ENCODE measurements around the gene HIRIP3. TPM values are rescaled to one million over a fixed set of nuclear protein-coding genes. Genes with fewer than 3 reads are reported as not detected.
A peak's percentile ranks its signal among the peaks of the same experiment; 100 is the strongest.
"Not testable (repeated sequence)": the region's sequence is repeated elsewhere in the genome, so short reads cannot be mapped to it uniquely, and the experiment has no call there.

The HIRIP3 gene, protein sequence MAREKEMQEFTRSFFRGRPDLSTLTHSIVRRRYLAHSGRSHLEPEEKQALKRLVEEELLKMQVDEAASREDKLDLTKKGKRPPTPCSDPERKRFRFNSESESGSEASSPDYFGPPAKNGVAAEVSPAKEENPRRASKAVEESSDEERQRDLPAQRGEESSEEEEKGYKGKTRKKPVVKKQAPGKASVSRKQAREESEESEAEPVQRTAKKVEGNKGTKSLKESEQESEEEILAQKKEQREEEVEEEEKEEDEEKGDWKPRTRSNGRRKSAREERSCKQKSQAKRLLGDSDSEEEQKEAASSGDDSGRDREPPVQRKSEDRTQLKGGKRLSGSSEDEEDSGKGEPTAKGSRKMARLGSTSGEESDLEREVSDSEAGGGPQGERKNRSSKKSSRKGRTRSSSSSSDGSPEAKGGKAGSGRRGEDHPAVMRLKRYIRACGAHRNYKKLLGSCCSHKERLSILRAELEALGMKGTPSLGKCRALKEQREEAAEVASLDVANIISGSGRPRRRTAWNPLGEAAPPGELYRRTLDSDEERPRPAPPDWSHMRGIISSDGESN
- 31.8 and 34.8 TPM in 2 replicates for total RNA-seq
- long read RNA-seq, transcript HIRIP3-201 (7 exons, 3,388 nt), result minor isoform, 12 of 43 reads
- long read RNA-seq, transcript HIRIP3-204 (6 exons, 988 nt), result major isoform, 16 of 43 reads
- long read RNA-seq, partial matches to known transcripts, result 11 of 43 reads
- long read RNA-seq, other reads (novel, unspliced or antisense), result 4 of 43 reads

DNA sequence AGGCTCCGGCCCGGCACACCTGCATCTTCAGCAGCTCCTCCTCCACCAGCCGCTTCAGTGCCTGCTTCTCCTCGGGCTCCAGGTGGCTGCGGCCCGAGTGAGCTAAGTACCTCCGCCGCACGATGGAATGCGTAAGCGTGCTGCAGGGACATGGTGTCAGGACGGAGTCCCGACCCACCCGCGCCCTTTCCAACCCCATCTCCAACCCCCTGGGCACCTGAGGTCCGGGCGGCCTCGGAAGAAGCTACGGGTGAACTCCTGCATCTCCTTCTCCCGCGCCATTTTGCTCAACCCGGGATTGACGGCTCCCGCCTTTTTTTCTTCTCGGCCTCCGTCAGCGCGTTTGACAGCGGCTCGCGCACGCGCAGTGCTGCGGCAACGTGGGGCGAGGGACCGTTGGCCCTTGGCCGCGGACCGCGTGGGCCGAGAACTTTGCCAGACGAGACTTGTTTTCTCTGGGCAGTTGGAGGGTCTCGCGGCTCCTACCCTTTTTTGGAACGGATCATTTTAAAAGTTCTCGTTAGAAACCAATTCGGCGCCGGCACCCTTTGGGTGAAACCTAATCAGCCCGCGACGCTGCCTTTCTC, at the start of gene HIRIP3:
HIRIP3 (minus strand) TSS at position 294 of the 587 bp plus-strand sequence; CDS start at position 282, 12 bp downstream.
- H3K36me3 Mint-ChIP-seq (ENCODE audit: low read depth), result peaks cover 11% of the 10 kb centered on the region
- peak; percentile 80 for DNase-seq (ENCODE audit: low read depth, low spot score)
- H3K4me3 Mint-ChIP-seq, result peak within 1 kb of the TSS; percentile 97
- TF ChIP-seq, protein P1, sequence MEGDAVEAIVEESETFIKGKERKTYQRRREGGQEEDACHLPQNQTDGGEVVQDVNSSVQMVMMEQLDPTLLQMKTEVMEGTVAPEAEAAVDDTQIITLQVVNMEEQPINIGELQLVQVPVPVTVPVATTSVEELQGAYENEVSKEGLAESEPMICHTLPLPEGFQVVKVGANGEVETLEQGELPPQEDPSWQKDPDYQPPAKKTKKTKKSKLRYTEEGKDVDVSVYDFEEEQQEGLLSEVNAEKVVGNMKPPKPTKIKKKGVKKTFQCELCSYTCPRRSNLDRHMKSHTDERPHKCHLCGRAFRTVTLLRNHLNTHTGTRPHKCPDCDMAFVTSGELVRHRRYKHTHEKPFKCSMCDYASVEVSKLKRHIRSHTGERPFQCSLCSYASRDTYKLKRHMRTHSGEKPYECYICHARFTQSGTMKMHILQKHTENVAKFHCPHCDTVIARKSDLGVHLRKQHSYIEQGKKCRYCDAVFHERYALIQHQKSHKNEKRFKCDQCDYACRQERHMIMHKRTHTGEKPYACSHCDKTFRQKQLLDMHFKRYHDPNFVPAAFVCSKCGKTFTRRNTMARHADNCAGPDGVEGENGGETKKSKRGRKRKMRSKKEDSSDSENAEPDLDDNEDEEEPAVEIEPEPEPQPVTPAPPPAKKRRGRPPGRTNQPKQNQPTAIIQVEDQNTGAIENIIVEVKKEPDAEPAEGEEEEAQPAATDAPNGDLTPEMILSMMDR (conservative IDR thresholded peaks at IDR 0.05), result no peak
- H3K4me1 Mint-ChIP-seq, result peaks cover 33% of the 10 kb centered on the region
- H3K27me3 Mint-ChIP-seq (ENCODE audit: low read depth), result peaks cover 3% of the 10 kb centered on the region
- peak within 1 kb of the TSS; percentile 99 for H3K27ac Mint-ChIP-seq (ENCODE audit: unreplicated experiment)
- H3K9me3 Mint-ChIP-seq, result no peaks in the 10 kb centered on the region

DNA sequence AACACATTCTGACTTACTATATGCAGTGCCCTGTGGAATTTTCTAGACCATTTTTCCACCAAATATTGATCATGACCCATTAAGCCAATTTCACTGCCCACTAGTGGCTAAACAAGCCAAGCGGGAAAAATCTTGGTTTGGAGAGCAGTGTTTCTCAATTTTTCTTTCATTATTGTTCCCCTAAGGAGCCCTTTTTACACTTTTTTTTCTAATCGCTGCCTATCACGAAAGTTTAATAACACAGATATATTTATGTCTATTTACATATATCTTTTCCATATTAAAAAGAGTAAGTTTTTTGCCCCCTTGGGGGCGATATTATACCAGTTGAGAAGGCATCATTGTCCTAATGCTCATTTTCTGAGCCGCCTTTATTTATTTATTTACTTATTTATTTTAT, 46.4 kb upstream of the HIRIP3 start:
- H3K27me3 Mint-ChIP-seq (ENCODE audit: low read depth), result peaks cover 8% of the 10 kb centered on the region
- no peaks in the 10 kb centered on the region for H3K36me3 Mint-ChIP-seq (ENCODE audit: low read depth)
- no peaks in the 10 kb centered on the region for H3K9me3 Mint-ChIP-seq
- H3K27ac Mint-ChIP-seq (ENCODE audit: unreplicated experiment), result no peak overlapping the region
- H3K4me3 Mint-ChIP-seq, result no peak overlapping the region
- TF ChIP-seq, protein P1 (conservative IDR thresholded peaks at IDR 0.05), result peak; percentile 66
- no peaks in the 10 kb centered on the region for H3K4me1 Mint-ChIP-seq
- DNase-seq (ENCODE audit: low read depth, low spot score), result no peak

DNA sequence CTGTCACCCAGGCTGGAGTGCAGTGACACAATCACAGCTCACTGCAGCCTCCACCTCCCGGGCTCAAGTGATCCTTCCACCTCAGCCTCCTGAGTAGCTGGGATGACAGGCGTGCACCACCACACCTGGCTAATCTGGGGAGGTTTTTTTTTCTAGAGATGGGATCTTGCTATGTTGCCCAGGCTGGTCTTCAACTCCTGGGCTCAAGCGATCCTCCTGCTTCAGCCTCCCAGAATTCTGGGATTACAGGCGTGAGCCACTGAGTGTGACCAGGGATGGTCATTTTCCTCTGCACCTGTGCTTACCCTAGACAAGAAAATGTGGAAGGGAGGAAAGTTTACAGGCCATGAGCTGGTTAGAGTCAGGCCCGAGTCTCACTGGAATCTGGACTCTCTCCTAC, 45.3 kb upstream of the HIRIP3 start:
- H3K27me3 Mint-ChIP-seq (ENCODE audit: low read depth), result peaks cover 13% of the 10 kb centered on the region
- not testable (repeated sequence) for DNase-seq (ENCODE audit: low read depth, low spot score); H3K4me1 Mint-ChIP-seq; H3K36me3 Mint-ChIP-seq (ENCODE audit: low read depth); H3K27ac Mint-ChIP-seq (ENCODE audit: unreplicated experiment); H3K9me3 Mint-ChIP-seq; H3K4me3 Mint-ChIP-seq

DNA sequence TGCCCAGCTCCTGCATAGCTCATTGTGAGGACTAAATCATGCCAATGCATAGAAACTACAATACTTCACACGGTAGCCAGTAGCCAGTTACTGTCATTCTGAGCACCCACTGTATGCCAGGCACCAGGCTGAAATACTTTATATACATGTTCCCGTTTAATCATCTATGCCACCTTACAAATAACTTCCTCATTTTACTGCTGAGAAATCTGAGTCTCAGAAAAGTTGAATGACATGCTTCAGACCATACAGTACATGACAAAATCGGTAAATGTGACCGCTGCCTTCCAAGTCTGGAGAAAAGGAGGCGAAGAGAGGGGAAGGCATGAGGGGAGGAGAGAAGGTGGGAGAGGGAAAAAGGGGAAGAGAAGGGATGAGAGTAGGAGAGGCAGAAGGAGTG, 44.8 kb upstream of the HIRIP3 start:
- TF ChIP-seq, protein P1 (conservative IDR thresholded peaks at IDR 0.05), result no peak
- Mint-ChIP-seq H3K27ac (ENCODE audit: unreplicated experiment) (no peak overlapping the region), H3K4me3 (no peak overlapping the region), H3K9me3 (no peaks in the 10 kb centered on the region), H3K27me3 (ENCODE audit: low read depth) (peaks cover 17% of the 10 kb centered on the region), H3K36me3 (ENCODE audit: low read depth) (no peaks in the 10 kb centered on the region), H3K4me1 (no peaks in the 10 kb centered on the region)
- DNase-seq (ENCODE audit: low read depth, low spot score), result no peak

DNA sequence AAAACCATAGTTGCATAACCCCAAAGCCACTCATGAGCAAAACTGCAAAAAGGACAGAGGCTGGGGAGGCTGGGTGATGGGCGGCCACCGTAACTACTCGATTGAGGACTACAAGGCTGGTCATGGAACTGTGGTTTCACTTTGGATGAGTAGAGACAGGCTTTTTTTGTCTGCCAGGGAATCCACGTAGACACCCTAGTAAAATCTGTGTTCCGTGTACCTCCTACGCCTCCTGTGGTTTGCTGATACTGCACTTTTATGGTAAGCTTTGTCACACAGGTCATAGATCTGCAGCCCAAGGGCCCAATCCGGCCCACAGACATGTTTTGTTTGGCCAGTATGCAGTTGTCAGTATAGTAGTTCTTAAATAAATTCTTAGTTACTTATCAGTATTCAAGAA, 37.9 kb upstream of the HIRIP3 start:
- DNase-seq (ENCODE audit: low read depth, low spot score), result no peak
- H3K27me3 Mint-ChIP-seq (ENCODE audit: low read depth), result peaks cover 44% of the 10 kb centered on the region
- no peak overlapping the region for H3K4me3 Mint-ChIP-seq
- peaks cover 15% of the 10 kb centered on the region for H3K4me1 Mint-ChIP-seq
- no peaks in the 10 kb centered on the region for H3K36me3 Mint-ChIP-seq (ENCODE audit: low read depth)
- TF ChIP-seq, protein P1 (conservative IDR thresholded peaks at IDR 0.05), result no peak
- H3K9me3 Mint-ChIP-seq, result no peaks in the 10 kb centered on the region
- H3K27ac Mint-ChIP-seq (ENCODE audit: unreplicated experiment), result no peak overlapping the region

All from neural crest cell (in vitro differentiated cells).